Non-pigmented ciliary epithelial cell (primary cell): ENCODE measurements around the gene NRTN.

Experiments used
- DNase-seq: peaks from one replicate; pipeline ENCODE4 v3.0.0-alpha.2; 2010; ENCODE audit warnings: low read depth

NRTN gene

DNA sequence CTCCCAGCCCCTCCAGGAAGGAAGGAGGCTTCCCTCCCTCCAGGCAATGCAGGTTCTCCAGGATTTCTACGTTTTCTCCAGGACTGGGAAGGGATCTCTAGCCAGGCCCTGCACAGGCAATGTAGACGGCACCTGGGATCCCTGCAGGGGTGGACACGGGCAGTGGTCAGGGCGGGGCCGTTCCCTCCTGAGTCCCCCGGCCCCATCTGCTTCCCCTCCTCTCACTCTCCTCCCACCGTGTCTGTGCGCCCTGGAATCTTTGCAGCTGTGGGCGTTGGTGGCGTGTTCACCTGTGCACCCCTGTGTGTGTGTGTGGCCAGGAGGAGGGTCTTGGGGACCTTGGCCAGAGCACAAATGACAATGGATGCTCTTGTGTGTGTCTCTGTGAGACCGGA, 10.0 kb downstream of the NRTN start:
- DNase-seq = no peak

DNA sequence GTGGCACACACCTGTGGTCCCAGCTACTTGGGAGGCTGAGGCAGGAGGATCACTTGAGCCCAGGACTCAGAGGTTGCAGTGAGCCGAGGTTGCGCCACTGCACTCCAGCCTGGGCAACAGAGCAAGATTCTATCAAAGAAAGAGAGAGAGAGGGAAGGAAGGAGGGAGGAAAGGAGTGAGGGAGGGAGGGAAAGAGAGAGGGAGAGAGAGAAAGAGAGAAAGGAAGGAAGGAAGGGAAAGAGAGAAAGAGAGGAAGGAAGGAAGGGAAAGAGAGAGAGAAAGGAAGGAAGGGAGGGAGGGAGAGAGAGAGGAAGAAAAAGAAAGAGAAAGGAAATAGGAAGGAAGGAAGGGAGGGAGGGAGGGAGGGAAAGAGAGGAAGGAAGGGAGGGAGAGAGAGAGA, 12.4 kb downstream of the NRTN start:
- no peak for DNase-seq

DNA sequence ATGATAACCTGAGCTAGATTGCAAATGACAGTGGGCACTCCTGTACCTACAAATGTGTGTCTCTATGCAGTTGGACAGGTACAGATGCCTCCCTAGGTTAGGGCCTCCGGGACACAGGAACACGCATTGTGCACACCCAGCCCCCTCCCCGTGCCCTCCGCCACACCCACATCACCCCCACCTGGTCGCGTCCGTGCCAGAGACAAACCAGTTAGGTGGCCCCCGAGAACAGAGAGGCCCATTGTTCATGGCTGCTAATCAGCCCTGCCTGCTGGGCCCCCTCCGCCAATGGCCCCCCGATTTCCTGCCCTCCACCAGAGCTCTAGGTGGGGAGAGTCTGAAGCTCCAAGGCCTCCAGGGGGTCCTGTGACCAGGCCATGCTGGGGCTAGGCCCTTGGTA, 13.7 kb downstream of the NRTN start:
- no peak for DNase-seq

DNA sequence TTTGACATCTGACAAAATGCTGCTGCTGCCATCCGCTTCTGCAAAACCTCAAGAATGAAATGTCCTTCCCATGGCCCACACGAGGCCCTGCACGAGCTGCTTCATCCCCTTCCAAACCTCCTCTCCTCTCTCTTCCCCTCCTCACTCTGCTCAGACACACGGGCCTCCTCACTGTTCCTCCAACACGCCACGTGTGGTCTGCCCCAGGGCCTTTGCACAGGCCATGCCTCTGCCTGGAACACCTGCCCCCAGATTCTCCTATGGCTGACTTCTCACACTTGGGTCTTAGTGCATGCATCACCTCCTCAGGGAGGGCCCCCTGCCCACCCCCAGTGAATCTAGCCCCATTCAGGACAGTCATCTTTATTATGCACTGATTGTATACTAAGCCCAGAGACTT, 15.9 kb downstream of the NRTN start:
- DNase-seq = no peak

DNA sequence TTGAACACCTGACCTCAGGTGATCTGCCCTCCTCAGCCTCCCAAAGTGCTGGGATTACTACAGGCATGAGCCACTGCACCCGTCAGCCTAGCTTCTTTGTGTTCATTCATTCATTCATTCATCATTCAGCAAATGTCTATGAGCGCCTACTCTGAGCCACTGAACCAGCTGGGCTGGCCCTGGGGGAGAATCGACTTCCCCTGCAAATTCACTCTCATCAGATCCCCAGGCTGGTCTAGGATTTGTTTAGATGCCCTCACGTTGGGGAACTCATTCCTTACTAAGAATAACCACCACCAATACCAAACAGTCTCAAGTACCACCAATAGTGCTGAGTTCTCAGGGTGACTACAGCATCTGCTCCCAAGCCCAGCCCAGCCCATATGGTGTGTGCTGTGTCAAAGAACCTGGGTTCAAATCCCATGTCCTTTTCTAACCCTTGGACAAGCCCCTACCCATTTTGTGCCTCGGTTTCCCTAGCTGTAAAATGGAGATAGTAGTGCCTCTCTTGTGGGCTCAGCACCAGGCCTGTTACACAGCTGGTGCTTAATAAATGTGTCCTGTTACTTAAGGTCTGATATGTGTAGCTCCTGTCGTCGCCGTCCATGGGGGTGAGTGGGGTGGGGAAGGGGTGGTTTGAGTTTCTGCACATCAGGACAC, 16.8 kb downstream of the NRTN start:
- DNase-seq = no peak

DNA sequence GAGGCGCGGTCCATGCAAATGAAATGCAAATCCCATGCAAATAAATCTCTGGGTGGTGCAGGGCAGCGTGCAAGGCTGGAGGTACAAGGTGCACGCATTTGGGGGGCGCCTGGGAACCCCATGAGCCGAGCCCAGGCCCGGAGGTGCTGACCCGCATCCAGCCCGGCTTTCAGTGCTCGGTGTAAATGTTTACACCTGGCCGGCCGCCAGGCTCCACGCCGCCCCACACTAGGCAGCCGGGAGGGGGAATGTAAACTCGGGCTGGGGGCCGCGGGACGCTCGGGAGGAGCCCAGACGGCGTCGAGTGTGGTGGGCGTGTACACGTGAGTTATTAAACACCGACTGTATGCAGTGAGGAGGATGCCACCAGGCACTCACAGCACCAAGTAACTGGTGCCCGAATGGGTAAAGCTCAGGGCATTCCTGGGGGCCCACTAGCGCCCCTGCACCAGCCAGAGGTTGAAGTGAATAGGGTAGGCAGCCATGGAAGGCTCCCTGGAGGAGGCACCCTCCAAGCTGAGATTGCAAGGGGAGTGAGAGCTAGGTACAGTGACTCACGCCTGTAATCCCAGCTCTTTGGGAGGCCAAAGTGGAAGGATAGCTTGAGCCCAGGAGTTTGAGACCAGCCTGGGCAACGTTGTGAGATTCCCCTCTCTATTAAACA, 17.4 kb downstream of the NRTN start:
- DNase-seq = no peak

DNA sequence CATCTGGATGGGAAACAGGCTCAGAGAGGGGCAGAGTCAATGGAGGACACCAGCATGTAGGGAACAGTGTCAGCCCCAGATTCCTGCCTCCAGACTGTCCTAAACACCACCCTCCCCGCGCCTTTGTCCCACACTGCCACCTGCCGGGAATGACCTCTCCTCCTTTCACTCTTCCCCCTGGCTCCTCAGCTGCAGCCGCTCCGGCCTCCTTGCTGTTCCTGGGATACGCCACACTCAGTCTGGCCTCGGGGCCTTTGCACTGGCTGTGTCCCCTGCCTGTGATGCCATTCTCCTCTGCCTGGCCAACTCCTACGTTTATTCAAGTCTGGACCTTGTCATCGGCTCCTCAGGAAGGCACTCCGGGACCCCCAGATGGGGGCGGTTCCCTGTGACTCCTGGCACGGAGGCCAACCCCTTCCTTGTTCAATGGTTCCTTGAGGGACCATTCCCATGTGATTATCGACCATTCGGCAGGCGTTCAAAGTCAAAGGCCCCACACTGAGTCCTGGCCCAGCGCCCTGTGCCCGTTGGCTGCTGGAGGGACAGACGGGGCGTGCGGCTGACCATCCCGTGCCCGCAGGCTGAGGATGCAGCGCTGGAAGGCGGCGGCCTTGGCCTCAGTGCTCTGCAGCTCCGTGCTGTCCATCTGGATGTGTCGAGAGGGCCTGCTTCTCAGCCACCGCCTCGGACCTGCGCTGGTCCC, 18.9 kb downstream of the NRTN start:
- no peak for DNase-seq

DNA sequence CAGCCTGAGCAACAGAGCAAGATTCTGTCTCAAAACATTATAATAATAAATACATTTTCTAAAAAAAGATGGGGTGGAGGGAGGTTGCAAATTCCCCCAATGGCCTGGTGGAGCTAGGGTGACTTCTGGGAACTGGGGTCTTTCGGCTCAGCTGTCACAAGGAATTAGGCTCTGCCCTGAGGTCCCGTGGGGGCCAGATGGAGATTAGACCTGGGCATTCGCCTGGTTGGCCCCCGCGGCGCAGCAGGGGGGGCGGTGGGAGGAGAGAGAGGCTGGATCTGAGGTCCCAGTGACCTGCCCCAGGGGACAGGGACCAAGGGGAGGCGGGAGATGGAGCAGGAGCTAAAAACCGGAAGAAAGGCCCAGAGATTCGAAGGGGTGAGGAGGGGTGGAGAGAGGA, 19.9 kb downstream of the NRTN start:
- DNase-seq = no peak

DNA sequence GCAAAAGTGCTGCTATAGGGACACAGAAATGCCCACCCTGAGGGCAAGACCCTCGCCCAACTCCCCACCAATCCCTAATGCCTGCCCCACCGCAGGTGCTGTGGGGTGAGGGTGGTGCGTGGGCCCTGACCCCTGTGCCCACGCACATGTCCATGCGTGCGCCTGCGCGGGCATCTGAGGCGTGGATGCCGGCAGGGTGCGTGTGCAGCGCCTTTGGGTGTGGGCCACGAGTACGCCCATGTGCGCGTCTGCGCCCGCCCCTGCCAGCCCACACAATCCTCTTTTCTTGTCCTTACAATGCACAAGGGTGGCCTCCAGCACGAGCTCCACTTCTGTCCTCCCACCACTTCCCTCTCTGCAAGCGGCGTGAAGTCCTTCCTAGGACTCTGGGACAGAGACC, 20.3 kb downstream of the NRTN start:
- no peak for DNase-seq

DNA sequence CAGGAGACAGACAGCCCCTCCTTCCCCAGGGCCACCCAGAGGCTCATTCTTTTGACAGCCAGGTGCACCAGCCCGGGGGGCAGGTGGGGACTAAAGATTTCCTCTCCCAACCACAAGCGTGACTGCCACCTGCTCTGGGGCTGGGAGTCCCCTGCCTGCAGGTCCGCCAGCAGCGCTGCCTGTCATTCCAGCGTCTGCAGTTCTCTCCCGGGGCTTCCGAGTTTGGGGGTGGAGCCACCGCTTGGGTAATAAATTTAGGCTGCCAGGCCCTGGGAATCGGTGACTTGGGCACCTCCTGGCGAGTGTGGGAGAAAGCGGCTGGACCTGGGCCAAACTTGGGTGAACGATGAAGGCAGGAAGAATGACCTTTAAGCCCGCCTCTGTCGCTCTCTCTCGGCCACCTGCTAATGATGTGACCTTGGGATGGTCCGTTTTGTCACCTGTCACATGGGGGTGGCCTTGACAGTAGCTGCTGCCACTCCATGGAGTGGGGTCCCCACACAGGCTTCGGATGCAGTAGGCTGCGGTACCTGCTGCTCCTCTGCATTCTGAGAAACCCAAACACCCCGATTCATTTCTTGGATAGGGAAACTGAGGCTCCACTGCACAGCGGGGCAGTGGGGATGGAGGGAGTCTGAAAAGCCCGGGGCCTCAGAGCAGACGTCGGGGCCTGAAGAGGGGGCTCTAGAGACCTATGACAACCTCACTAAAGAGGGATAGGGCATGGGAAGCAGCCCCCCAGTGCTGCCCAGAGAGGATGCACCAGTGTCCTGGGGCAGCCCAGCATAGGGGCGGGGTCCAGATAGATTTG, 21.9 kb downstream of the NRTN start:
- no peak for DNase-seq

DNA sequence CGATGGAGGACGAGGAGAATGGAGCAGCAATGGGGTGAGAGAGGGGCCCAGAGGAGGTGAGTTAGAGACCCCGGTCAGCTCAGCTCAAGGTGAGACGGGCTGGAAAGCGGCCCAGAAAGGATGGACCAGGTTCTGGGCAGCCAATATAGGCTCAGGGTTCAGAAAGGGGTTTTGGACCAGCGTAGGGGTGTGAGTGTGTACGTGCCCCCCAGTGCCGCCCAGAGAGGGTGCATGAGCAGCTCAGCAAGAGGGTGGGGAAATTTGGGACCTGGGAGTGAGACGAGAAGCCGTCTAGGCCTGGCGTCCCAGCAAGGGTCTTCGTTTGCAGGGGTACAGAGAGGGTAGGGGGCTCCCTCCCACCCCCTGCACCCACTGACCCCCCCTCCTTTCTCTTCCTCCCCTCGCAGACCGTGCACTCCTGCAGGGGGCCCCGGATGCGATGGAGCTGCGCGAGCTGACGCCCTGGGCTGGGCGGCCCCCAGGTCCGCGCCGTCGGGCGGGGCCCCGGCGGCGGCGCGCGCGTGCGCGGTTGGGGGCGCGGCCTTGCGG, 22.5 kb downstream of the NRTN start:
- DNase-seq = no peak

DNA sequence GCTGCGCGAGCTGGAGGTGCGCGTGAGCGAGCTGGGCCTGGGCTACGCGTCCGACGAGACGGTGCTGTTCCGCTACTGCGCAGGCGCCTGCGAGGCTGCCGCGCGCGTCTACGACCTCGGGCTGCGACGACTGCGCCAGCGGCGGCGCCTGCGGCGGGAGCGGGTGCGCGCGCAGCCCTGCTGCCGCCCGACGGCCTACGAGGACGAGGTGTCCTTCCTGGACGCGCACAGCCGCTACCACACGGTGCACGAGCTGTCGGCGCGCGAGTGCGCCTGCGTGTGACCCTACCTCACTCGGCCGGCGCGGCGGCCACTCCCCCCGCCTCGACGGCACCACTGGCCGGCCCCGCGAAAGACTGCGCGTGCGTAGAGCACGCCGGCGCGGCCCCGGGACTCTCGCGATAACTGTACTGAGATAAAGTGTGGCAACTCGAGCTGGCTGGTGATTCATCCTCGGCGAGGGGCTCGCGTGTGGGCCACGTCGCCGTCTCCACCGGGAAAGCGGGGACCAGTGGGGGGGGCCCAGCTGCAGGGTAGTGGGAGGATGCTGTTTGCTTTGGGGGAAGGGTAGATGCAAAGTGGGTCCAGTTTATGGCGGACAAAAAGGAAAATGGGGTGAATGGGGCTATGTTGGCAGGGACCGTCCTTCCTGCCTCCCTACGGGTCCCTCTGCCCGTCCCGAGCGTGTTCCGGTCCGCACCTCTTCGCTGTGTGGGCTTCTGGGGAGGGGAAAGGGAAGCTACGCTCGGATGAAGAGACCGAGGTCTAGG, 23.2 kb downstream of the NRTN start:
- peak; percentile 46 for DNase-seq

DNA sequence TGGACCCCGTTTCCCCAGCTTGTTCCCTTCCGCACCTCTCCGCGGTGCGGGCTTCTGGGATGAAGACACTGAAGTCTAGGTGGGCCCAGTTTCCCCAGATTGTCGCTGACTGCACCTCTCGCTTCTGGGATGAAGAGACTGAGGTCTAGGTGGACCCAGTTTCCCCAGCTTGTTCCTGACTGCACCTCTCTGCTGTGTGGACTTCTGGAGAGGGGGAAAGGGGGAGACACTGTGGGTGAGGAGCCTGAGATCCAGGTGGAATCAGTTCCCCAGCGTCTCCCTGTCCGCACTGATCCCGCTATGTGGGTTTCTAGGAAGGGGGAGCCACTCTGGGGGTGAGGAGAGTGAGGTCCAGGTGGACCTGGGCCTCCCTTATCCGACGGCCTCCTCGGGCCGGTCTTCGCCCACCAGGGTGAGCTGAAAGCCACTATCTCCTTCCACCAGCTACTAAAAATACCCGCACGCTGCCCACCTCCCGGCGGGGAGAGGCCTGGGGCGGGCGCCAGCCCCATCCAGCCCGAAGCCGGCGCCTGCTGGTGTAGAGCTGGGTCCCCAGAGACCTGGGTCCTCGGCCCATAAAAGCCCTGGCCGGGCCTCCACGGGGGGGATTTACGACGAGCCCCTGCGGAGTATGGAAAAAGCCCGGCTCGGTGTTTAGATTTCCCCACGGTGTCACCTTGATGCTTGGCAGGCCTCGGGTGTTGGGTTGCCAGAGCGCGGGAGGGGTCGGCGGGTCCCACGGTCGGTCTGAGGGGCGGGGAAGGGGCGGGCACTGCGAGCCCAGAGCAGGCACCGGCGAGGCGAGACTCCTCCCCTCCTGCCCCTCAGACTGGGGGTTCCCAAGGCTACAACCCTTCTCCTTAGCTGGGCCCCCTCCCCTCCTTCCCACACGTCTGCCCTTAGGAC, 24.0 kb downstream of the NRTN start:
- no peak for DNase-seq

DNA sequence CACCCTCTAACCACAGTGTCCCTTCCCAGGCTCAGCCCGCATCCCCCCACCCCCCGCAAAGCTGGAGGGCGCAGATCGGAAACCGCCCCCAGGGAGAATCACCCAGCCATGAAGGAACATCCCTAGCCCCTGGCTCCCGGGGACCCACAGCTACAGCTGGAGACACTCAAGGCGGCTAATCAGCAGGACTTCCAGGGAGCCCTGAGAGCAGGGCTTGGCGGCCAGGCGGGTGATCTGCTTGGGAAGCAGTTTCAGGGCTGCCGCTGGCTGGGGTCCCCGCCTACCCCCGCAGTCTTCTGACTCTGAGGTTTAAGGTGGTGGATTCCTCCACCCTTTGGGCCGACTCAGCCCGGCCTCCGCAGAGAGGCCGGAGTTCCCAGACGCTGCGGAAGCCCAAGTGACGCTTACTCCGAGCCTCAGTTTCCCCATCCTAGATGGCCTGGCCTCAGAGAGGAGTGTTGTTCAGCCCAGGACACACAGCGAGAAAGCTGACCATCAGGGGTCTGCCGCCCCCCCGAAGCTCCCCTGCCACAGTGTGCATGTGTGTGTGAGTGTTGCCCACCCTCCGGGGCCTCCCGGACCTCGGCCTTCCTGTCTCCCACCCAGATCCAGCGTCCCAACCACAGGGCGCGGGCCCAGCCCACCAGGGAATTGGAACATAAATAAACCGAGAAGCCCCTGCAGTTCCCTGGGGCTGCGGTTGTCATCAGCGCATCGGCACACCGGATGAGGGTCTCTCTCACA, 24.9 kb downstream of the NRTN start:
- DNase-seq = no peak

DNA sequence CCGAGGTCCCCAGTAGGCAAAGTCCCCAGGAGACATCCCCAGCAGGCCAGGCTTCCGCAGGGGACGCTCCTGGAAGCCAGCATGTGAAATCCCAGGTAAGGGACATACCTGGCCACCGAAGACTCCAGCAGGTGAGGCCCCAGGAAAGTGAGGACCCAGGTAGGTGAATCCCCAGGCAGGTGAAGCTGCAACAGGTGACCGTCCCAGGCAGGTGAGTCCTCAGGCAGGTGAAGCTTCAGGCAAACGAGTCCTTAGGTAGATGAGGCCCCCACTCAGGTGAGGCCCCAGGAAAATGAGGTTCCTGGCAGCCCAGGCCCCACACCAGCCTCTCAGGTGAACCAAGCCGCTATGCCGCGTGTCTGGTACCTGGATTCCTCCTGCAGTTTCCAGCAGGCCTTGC, 26.3 kb downstream of the NRTN start:
- no peak for DNase-seq

DNA sequence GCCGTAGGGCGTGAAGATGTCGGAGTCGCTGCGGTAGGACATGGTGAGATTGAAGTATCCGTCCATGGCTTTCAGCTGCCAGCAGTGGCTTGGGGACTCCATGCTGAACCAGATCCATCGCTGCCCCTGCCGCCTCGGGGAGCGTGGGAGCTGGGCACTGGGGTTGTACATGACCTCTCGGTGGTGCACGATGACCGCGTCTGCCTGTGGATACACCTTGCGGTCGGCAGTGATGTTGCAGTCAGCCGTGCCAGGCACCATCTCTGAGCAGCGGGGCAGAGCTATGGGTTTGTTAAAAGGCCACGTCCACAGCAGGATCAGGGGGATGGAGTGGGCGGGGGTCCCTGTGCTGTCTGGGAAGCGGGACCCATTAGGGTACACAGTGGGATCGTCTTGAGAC, 27.2 kb downstream of the NRTN start:
- no peak for DNase-seq

DNA sequence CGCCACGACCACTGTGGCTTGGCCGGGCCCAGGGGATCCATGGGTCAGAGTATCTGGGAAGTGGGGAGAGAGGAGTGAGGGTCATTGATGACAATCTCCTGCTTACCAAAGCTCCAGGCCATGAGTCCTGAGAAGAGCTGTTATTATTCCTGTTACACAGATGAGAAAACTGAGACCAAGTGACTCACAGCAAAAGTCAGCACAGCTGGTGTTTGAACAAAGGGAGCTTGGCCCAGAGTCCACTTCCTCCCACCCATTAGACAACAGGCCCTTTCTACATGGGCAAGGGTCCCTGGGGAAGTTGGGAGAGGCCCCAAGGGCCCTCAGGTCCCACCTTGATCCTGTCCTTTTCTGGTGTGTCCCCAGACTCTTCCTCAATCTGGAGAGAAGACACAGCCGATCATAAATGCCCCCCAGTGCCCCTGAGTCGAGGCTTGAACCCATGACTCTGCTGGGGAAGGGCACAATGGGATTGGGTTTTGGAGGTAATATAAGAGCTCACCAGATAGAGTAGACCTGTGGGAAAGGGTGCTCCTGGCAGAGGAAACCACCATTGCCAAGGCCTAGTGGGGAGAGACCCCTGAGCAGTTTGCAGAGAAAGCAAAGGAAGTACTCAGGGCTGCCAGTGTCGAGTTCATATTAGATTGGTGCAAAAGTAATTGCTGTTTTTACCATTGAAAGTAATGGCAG, 27.8 kb downstream of the NRTN start:
- no peak for DNase-seq

DNA sequence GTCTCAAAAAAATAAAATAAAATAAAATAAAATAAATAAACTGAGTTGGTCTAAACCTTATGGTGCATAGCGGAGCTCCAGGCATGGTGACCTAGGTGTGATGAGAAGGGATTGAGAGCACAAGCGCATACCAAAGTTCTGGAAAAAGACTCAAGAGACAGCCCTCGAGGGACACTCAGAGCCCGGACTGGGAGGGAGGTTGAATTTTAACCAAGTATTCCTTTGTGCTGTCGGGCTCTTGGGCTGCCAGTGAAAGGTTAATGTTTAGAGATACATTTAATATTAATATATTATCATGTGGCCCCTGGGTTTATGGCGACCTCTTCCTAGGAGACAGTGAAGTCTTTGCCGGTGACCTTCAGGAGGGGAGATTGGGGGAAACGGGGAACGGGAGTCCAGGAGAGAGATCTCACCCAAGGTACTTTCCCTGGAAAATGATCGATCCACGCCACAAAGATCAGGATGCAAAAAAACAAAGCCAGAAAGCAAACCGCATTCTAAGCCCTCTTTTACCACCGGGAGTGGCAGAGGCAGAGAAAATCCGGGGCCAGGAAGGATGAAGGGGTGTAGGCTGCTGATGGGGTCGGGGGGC, 33.0 kb downstream of the NRTN start:
- DNase-seq = no peak
